GM12864 (cell line): ENCODE measurements around the gene ADAD1.

Source experiments
- DNase-seq: peaks from one replicate; pipeline ENCODE4 v3.0.0-alpha.2; 2011; ENCODE audit warnings: low read depth
- H3K4me3 ChIP-seq: 2 replicates; pipeline ENCODE4 v1.5.1; 2011; ENCODE audit warnings: mild to moderate bottlenecking, low read depth, low read length, control low read depth
- TF ChIP-seq, protein P1 (sequence below): IDR thresholded peaks from 2 replicates; pipeline ENCODE4 v1.5.1; 2011; ENCODE audit warnings: low read depth, mild to moderate bottlenecking, moderate library complexity, low read length, control low read depth, inconsistent platforms; ENCODE audit errors: missing control alignments

The ADAD1 gene

DNA sequence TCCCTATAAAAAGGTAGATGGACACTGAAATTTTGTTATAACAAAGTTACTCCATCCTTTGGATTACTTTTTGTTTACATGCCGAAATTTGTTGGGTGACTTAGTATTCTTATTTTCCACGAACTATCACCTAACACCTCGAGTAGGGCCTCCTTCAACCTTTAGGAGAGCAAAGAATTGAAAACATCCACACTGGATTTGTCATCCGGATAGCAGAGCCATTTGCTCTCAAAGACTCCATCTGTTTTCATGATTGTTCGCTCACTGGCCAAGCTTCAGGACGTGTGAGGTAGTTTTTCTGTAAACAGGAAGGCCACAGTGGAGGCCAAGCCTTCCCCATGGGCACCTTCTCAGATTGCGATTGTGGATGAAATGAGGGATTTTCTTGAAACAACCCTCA is at the start of gene ADAD1:
ADAD1 (plus strand) TSS at position 301 of the 400 bp plus-strand sequence. CDS start 1,059 bp downstream, outside the sequence.
- H3K4me3 ChIP-seq, result no peak within 1 kb of the TSS
- no peak for DNase-seq
- TF ChIP-seq, protein P1, sequence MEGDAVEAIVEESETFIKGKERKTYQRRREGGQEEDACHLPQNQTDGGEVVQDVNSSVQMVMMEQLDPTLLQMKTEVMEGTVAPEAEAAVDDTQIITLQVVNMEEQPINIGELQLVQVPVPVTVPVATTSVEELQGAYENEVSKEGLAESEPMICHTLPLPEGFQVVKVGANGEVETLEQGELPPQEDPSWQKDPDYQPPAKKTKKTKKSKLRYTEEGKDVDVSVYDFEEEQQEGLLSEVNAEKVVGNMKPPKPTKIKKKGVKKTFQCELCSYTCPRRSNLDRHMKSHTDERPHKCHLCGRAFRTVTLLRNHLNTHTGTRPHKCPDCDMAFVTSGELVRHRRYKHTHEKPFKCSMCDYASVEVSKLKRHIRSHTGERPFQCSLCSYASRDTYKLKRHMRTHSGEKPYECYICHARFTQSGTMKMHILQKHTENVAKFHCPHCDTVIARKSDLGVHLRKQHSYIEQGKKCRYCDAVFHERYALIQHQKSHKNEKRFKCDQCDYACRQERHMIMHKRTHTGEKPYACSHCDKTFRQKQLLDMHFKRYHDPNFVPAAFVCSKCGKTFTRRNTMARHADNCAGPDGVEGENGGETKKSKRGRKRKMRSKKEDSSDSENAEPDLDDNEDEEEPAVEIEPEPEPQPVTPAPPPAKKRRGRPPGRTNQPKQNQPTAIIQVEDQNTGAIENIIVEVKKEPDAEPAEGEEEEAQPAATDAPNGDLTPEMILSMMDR, result no peak

DNA sequence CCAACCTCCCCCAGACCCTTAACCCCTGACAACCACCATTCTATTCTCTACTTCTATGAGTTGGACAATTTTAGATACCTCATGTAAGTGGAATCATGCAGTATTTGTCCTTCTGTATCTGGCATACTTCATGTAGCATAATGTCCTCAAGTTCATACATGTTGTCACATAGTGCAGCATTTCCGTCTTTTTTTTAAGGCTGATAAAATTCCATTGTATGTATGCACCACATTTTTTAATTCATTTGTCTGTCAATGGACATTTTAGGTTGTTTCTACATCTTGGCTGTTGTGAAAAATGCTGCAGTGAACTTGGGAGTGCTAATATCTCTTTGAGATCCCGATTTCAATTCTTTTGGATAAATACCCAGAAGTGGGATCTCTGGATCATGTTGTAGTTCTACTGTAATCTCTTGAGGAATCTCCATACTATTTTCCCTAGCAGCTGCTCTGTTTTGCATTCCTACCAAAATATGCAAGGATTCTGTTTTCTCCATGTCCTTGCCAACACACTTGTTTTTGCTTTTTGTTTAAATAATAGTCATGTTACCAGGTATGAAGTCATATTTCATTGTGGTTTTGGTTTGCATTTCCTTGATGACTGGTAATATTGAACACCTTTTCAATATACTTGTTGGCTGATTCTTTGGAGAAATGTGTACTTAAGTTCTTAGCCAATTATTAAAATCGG is 48.8 kb upstream of the ADAD1 start:
- TF ChIP-seq, protein P1, result no peak
- DNase-seq, result no peak
- H3K4me3 ChIP-seq, result no peak overlapping the region

- no peak for DNase-seq
- H3K4me3 ChIP-seq, result no peak overlapping the region
- TF ChIP-seq, protein P1, result no peak
Observed at GRCh38 chr4:122331195-122331594, 47.6 kb upstream of the ADAD1 start.

- TF ChIP-seq, protein P1, result no peak
- no peak for DNase-seq
- no peak overlapping the region for H3K4me3 ChIP-seq
Observed at GRCh38 chr4:122334828-122335227, 44.0 kb upstream of the ADAD1 start.

- DNase-seq, result no peak
- no peak overlapping the region for H3K4me3 ChIP-seq
- TF ChIP-seq, protein P1, result no peak
Observed at GRCh38 chr4:122341886-122342285, 36.9 kb upstream of the ADAD1 start.

DNA sequence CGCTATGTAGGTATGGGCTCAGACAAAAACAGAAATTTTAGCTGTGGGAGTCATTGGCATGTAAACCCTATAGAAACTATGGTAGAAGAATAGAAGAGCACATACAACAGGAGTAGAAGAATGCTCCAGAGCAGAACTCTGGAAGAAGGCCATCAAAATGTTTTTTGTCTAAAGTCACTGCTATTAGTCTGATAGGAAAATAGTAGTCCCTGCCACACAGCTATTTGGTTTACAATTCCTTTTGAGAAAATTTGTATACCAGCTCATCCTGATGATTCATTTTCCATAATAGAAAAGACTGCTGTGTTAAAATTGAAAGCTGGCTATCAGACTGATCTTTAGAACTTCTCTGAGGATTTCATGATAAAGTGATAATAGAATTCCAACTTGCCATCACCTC is 32.8 kb upstream of the ADAD1 start:
- H3K4me3 ChIP-seq, result no peak overlapping the region
- DNase-seq, result no peak
- TF ChIP-seq, protein P1, result no peak

DNA sequence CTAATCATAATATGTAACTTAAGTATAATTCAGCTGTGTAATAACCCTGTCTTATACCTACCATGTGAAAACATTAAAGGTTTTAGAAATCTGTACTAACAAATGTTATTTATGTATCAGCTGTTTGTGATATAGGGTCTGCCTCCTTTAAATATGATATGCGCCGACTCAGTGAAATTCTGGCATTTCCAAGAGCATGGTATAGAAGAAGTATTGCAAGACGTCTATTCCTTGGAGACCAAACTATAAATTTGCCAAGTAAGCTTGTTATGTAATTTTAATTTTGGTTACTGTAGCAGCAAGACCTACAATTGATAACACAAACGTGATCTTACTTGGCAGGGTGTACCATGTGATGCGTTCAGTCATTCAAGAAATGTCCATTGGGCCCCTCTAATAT is 32.3 kb upstream of the ADAD1 start:
- no peak for DNase-seq
- TF ChIP-seq, protein P1, result no peak
- no peak overlapping the region for H3K4me3 ChIP-seq
